Measurements from ENCODE around the gene SLC17A2.
A peak's percentile ranks its signal among the peaks of the same experiment; 100 is the strongest.

SLC17A2 gene

DNA sequence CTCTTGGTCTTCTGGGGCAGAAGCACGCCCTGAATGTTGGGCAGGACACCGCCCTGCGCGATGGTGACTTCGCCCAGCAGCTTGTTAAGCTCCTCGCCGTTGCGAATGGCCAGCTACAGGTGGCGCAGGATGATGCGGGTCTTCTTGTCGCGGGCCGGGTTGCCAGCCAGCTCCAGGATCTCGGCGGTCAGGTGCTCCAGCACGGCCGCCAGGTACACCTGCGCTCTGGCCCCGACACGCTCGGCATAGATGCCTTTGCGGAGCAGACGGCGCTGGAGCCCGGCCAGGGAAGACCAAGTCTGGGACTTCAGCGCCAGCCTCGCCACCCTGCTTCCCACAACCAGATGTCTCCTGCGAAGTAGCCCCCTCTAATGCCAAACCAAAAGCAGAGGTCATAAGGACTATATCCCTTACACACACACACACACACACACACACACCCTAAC is 48.4 kb downstream of the SLC17A2 start:
- DNase-seq, result peak; percentile 68

GRCh38 chr6:25880601-25881000 is 49.9 kb downstream of the SLC17A2 start:
- no peak for DNase-seq

GRCh38 chr6:25878721-25879322 is 51.7 kb downstream of the SLC17A2 start:
- no peak for DNase-seq

- no peak for DNase-seq
Measured at GRCh38 chr6:25875926-25876602, 54.4 kb downstream of the SLC17A2 start.

DNA sequence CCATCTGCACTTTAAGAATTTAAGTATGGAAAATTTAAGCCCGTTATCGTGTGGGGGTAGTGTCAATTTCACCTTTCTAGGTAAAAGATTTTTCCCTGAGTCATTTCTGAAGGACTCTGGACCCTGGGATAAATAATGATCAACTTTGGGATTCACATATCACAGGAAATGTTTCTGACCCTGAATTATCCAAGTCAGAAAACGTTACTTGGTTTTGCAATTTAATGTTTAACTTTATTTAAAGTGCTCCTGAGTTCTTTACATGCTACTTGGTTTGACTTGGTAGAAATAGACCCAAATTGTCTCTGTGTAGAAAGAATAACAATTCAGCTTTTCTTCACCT is 55.0 kb downstream of the SLC17A2 start:
- no peak for DNase-seq

DNA sequence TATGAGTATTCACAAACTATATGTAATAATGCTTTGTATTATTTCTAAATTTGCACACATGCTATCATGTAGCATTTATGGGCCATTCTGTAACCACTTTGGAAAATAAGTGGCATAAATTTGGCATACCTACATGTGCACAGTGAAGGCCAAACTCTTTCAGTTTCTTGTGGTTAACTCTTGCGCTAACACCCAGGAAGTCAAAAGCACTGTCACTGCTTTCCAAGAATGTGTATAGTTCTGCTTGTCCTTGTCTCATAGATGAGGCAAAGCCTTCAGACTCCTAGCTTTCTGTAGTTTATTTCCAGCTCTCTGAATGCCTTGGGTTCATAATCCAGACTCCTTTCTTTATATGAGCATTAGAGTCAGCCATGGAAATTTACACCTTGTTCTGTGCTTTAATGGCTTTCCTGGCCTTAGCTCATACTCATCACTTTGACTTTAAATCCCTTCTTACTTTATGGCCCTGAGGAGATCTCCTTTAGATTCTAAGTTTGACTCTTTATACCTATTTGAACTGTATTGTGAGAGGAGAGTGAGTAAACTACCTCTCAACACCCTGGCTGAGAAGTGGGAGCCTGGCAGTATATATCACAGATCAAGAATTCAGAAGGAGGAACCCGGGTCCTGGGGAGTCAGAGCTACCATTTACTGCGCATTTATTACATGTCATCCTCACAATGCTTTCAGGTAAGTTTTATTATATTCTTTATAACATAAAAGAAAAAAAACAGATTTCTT is 55.5 kb downstream of the SLC17A2 start:
- DNase-seq, result no peak

GRCh38 chr6:25874118-25874517 is 56.4 kb downstream of the SLC17A2 start, which contains the start of gene SLC17A3:
TSS of gene SLC17A3 (minus strand) at chr6:25874243. CDS start at chr6:25868387, 5,856 bp downstream.
- no peak for DNase-seq

- no peak for DNase-seq
Measured at GRCh38 chr6:25872814-25873213, 57.7 kb downstream of the SLC17A2 start.

- DNase-seq, result no peak
Measured at GRCh38 chr6:25869840-25870239, 60.7 kb downstream of the SLC17A2 start.

DNA sequence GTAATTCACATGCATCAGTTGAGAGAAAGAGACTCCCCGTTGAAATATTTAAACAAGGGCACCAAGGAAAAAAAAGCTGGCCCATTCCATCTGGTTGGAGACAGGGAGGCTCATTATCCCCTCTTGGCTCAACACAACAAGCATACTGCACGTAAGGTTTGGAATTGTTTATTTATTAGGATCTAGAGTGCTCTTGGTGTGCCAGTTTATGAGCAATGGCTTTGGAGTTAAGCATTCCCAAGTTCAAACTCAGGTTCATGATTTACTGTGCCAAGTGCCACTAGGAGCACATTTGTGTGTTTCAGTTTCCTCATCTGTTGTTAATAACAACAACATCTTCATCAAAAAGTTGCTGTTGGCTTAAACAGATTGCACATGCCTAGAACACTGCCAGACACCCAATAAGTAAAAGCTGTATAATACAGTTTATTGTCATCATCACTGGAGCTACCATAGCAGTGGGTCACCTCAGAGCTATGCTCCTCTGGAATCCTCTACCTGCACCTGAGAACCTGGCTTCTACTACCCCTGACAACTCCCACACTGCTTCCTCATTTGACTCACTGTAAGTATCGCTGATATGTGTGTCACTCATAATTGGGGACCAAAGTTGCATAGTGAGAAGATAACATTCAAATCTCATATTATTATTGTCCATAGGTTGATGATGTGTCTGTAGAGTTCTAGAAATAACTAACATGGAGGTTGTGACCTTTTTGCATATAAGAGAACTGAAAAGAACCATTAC is 61.9 kb downstream of the SLC17A2 start:
- DNase-seq, result no peak

DNA sequence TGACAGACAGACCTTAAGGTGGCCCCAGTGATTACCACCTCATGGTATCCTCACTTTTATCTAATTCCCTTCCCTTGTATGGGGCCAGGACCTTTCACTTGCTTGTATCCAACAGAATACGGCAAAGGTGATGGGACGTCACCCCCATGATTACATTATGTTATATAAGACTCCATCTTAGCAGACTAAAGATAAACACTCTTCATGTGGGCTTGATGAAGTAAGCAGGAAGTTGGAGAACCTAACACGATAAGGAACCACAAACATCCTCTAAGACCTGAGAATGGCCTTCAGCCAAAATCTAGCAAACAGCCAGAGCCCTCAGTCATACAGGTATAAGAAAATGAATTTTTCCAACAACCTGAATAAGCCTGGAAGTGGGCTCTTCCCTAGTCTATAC is 64.5 kb downstream of the SLC17A2 start:
- no peak for DNase-seq

- no peak for DNase-seq
Measured at GRCh38 chr6:25863360-25863759, 67.1 kb downstream of the SLC17A2 start.
